ENCODE data around the gene DBH.

DNA sequence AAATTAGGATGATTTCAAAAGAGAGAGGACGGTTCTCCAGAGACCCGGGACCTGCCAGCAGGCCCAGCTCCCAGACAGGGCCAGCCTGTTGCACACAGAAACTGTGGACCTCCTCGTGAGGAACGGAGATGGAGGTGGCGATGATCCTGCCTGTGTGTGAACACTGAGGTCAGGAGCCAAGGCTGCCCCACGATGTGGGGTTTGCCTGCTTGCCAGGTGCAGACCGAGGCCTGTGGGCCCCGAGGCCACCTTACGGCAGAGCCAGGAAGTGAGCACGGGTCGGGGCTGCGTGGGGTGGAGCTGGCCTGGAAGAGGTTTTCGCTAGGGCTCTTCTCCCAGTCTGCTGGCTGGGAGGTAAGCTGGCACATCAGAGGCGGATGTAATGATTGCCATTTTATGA is 31.3 kb upstream of the DBH start:
- TF ChIP-seq, protein P1, sequence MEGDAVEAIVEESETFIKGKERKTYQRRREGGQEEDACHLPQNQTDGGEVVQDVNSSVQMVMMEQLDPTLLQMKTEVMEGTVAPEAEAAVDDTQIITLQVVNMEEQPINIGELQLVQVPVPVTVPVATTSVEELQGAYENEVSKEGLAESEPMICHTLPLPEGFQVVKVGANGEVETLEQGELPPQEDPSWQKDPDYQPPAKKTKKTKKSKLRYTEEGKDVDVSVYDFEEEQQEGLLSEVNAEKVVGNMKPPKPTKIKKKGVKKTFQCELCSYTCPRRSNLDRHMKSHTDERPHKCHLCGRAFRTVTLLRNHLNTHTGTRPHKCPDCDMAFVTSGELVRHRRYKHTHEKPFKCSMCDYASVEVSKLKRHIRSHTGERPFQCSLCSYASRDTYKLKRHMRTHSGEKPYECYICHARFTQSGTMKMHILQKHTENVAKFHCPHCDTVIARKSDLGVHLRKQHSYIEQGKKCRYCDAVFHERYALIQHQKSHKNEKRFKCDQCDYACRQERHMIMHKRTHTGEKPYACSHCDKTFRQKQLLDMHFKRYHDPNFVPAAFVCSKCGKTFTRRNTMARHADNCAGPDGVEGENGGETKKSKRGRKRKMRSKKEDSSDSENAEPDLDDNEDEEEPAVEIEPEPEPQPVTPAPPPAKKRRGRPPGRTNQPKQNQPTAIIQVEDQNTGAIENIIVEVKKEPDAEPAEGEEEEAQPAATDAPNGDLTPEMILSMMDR (conservative IDR thresholded peaks at IDR 0.05; ENCODE audit: low read length): no peak
- TF ChIP-seq EZH2phosphoT487 (IDR thresholded peaks at IDR 0.05; ENCODE audit: borderline replicate concordance, low read depth, low read length): no peak
